NCI-H526 (cell line): ENCODE data around the gene ATRIP.
A peak's percentile ranks its signal among the peaks of the same experiment; 100 is the strongest.

Source experiments
- DNase-seq, 2 experiments: peaks; one replicate each; lab custom pipeline; 2025; lab: John Stamatoyannopoulos, UW

The ATRIP gene

DNA sequence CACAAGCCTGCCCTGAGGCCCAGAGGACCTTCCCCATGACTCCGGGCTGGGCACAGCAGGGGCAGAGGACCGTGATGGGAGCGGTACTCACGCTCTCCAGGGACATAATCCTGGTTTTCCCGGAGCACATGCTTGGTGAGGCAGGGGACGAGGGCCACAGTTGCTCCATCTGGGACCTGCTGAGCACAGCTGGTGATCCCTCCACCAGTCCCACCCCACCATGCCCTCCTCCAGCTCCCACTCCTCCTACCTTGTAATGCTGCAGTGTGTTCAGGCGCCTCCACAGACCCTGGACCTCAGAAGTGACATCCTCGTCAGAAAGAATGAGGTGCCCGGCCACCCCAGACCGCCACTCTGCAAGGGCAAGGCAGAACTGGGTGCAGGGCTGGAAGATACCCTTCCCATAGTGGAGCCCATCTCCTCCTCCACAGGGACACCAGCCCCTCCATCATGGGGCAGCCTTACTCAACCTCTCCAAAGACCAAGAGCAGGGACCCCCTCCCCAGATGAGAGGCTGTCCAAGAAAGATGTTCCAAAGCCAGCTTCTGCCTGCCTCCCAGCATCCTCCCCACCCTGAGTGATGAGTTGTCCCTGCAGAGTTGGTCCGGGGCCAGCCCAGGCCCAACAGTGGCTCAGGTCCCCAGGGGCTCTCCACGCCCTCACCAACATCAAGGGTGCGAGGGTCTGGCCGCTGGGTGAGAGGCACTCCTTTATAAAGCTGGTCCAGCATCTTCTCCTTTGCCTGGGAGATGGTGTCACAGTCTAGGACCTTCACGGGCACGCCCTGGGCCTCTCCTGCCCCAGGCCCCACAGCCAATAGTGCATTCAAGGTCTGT lies 36.1 kb upstream of the ATRIP start:
- DNase-seq = no peak

DNA sequence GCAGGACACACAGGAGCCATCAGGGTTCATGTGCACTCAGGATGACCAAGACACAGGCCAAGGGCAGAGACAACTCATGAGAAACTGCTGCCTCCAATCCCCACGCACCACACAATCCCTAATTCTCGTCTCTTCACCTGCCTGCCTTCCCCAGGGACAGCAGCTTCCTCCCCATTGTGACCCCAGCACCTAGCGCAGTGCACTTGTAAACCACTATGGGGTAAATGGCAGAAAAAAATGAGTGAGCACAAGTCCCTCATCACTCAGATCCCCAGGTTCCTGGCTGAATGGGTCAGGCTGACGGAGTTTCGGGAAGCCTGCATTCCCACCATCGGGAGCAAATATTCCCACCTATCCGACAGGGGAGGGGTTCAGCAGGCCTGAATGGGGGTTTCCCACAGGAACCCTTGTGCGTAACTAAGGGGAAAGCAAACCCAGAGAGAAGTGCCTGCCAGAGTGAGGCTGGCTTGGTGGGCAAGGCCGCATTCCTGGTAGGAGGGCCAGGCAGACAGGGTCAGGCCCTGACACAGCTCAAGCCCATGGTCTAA lies 35.4 kb upstream of the ATRIP start:
- DNase-seq = no peak

DNA sequence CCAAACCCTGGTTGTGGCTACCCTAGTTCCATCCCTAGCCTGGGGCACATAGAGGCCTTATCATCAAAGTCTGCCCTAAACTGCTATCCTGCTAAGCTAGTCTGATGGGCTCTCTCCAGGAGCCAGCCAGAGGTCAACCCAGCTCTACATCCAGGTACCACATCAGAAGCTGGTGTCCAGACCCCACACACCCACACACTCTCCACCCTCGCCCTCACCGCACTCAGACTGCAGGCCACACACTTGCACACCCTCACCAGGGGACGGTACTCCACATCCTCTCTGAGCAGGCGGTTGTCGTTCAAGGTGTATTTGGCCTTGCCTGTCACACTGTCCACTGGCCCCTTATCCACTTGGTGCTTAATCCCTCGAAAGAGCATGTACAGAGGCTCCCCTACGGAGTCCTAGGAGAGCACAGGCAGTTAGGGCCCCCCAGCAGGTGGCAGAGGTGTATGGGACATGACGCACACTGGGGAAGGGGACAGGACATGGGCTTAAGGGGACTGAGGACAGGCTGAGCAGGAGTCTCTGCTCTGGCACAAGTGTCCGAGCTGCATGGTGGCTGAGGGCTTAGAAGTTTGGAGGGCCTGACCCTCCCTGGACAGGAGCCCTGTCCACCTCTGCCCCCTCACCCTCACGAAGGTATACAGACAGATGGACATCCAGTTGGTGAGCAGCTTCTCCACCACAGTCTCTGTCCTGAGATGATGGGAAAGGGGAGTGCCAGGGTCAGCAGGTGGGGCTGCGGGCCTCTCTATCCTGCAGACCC lies 34.7 kb upstream of the ATRIP start:
- DNase-seq = no peak

DNA sequence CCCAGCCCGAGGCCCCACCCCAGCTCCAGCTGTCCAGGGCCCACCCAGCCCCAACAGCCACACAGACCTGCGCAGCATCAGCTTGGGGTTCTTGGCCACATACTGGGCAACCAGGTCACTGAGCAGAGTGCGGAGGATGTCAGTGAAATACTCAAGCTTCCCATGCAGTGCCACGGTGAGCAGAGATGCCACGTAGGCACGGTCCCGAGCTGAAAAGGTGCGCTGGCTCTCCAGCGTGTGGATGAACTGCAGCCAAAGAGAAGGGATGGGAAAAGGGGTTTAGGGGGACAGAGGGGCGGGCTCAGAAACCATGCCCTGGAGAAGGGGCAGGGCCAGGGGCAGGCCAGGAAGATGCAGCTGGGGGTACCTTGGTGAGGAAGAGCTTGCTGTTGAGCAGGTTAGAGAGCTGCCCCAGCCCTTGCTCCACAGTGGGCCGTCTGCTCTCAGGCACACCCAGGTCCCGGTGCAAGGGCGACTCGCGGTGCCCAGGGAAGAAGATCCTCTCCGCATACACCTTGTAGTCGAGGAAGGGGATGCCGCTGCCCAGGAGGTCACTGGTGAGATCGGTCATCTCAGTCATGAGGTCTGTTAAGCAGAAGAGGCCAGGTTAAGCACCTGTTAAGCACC lies 34.0 kb upstream of the ATRIP start:
- no peak for DNase-seq

DNA sequence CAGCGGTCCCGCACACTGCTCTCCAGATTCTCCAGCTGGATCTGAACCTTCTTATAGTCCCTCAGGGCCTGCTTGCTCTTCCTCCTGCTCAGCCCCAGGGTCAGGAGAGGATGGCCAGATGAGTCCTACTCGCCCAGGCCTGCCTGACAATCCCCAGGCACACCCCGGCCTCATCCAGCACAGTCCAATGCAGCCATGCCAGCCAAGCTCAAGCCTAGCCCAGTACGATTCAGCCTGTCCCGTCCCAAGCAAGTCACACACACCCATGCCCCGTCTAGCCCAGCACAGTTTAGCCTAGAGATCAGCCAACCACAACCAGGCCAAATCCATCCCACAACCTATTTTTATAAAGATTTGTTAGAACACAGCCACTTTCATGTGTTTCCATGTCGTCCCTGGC lies 33.5 kb upstream of the ATRIP start:
- DNase-seq = no peak

DNA sequence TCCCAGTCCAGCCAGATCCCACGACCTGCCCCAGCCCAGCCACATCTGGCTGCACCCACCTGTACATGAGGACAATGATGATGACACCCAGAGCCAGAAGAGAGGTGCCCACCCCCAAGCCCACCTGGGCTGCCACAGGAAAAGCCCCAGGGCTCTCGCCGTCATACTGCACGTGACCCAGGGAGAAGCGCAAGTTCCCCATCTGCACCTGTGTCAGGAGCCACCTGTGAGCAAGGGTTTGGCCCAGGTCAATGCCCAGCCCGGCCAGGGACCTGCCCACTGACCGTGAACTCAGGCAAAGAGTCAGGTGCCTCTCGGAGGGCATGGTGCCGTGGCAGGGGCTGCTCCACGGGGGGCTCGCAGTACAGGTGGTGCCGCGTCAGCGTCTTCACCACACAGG lies 32.9 kb upstream of the ATRIP start:
- no peak for DNase-seq

DNA sequence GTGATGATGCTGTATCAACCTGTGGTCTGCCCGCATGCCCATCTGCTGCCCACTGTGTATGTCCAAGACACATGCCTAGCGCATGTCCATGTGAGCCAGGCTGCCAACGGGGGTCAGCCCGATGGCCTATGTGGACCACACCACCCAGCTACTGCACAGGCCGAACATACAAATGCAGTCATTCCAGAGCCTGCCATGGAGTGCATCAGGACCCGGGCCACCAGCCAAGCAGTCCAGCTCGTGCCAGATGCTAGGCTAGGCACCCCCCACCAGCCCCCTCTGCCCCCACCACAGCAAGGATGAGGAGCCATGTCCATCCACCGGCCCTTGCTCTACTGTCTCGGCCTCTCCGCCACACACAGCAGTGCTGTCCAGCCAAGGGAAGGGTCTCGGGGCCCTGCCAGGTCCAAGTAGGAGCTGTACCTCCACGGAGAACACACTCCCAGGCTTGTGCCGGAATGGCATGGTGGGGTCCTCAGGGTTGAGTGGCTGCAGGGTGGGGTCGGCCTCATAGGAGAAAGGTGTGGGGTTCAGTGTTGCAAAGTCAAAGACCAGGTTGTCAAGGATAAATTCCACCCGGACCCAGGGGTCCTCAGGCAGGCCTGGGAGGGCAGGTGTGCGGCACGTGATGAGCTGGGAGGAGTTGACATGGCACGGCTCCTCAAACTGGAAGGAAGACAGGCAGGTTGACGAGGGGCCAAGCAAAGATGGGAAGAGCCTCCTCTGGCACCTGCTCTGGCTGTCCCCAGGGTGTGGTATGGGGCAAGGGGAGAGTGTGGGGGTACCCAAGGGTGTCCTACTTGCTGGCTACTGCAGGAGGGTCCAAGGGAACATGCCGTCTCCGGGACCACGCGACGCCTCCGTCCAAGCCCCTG lies 31.9 kb upstream of the ATRIP start:
- DNase-seq = no peak

DNA sequence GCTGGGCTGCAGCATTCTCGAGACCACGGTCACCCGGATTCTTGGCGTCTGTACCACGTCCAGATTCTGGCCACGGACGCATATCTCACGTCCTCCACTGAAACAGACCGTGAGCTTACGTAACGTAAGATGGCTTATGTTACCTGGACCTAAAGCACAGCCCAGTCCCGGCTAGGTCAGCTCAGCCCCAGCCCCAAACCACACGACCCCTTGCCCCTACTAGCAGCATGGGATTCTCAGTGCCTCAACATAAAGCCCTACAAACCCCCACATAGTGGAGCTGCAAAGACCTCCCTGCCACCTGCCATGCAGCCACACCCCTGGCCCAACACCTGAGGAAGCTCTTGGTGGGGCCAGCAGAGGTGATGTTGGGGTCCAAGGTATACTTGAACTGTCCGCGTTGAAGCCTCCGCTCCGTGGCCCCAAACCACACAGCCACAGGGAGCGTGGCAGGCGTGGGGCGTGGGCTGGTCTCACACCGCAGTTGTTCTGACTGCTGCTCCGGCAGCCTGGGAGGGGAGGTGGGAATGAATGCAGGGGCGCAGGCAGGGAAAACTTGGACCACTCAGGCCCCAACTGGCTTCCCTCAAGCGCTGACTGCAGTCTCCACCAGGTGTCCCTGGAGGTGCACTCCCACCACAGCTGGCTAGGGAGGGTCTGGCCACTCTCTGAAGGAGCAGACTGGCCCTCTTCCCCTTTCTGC lies 31.1 kb upstream of the ATRIP start:
- DNase-seq = peak in 1 of 2 experiments; percentile 1

DNA sequence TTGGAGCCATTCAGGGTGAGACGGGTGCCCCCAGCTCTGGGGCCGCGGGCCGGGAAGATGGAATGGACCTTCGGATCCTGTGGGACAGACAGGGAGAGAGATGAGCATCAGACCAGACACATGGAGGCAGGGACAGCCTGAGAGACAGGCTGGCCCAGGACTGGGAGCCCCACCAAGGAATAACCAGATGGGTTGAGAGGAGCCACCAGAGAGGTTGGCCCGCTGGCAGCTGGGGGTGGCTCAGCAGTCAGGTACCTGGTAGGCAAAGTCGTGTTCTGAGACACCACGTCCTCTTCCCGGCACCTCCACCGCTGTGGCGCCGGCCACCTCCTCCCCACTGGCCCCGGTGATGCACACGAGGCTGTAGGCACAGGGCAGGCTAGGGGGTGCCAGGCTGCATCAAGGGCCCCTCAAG lies 30.4 kb upstream of the ATRIP start:
- no peak for DNase-seq

DNA sequence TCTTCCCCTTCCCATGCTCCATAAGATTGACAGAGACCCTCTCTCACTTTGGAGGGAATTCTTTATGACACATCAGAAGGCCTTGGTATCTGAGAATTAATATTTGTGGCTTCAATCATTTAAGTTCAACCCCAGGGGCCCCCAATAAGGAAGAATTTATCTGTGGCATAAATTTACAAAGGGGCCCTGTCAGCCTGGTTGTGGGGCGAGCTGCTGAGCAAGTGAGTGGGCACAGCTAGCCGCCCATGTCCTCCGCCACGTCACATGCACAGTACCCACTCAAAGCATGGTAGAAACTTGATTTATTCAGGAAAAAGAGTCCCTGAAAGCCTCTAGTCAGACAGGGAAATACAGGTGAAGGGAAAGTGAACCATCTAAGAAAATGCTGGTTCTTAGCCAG lies 30.0 kb upstream of the ATRIP start:
- no peak for DNase-seq

DNA sequence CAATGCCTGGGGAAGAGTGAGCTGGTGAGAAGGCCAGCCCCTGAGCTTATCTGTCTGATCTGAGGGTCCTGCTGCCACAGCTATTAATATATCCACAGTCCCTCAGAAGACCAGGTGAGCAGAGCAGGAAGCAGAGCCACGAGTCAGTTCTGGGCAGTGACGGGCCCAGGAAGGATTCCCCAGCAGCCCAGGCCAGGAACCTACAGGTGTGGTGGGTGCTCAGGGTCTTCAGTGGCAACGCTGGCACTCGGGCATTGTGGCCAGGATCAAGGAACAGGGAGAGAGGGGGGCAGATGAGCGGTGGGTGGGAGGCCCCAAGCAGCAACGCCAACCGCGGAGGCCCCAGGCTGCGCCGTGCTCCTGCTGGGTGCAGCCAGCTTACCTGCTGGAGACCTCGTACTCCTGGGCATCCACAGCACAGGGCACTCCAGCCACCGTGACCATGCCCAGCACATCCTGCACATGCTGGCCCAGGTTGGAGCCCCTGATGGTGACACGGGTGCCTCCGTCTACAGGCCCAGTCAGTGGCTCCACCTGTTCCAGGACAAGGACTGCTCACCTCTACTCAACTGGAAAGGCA lies 28.9 kb upstream of the ATRIP start:
- no peak for DNase-seq

DNA sequence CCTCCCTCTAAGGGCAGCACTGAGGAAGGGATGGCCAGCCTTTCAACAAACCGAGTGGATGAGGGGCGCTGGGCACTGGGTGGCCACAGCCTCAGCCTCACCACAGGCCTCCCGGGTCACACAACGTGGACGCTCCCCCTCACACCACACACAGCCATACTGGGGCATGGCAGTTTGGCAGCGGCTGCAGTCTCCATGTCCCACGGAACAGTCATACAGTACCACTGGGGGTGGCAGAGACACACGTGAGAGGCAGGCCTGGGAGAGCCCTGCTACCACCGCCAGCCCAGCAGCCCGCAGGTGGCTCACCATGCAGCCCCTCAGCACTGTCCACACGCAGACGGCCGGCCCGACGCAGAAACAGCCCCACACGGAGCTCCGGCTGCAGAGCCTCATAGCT lies 28.4 kb upstream of the ATRIP start:
- DNase-seq = no peak

DNA sequence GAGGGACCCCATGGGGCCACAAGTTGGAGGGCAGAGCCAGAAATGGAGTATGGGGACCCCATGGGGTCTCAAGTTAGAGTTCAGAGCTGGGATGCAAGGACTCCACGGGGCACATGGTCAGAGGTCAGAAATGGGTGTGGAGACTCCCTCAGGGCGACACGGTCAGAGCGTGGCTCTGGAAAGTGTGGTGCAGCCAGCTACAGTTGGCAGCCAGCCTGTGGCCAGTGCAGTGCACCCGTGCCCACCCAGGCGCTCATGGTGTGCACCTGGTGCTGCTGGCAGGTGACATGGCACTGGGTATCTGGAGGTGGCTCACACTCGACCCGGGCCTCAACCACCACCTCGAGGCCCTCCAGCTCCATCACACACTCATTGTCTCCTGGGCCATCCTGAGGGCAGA lies 27.9 kb upstream of the ATRIP start:
- no peak for DNase-seq

DNA sequence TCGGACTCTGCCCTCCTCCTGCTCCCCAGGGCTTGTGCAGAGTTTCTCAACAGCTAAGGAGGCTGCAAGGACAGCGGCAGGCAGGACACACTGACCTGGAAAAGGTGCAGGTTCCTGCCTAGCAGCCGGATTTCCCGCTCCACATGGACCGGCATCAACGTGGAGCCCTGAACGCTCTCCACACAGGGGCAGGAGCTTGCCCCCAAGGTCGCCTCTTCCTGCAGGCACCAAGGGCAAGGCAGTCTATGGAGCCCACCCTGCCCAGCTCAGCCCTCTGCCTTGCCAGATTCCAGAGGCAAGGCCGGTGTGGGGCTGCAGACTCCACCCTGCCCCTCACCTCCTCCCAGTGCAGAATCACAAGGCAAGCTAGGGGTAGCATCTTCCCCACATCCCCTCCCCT lies 27.4 kb upstream of the ATRIP start:
- no peak for DNase-seq

DNA sequence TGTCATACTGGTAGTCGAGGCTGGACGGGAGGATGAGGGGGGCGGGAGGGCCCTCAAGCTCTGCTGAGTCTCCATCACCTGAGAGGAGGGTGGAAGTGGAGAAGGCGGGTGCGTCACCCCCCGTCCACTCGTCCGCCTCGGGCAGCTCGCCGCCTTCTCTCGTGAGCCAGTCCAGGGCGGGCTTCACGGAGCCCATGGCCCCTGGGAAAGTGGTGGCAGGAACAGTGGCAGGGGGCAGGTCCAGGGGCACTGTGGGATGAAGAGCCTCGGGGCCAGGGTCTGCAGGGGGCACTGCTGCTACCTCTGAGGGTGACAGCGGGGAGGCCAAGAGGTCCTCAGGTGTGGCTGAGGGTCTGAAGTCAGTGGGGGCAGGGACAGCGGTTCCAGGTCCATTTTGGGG lies 26.9 kb upstream of the ATRIP start:
- DNase-seq = no peak

DNA sequence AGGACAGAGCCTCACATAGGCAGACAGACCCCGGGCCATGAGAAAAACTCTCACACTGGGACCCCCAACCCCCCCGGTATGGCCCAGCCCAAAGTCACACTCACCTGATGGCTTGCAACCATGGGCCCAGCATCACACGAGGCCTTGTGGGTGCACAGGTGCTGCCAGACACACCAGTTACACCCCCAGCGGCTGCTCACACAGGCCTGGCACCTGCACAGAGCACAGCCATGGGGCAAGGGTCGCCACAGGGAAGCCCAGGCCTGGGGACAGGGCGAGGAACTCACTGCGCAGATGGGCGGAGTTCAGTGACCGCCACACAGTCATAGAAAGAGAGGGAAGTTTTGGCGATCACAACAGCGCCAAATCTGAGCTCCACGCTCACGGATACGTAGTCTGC lies 26.0 kb upstream of the ATRIP start:
- DNase-seq = no peak

DNA sequence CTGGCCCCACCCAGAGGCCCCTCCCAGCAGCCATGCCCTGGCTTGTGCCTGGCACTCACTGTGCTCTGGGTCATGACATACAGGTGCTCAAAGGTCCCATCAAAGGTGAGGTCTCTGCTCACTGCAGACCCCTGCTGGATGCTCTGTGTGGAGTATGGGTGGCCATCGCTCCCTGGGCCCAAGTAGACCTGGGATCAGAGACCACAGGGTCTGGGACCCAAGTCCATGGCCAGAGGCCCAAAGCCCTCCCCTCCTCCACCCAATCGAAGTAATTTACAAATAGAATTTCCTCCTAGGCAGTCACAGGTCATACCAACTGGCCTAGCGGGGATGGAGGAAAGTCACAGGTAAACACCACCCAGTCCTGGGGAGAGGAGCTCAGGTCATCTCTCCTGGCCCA lies 24.3 kb upstream of the ATRIP start:
- no peak for DNase-seq

DNA sequence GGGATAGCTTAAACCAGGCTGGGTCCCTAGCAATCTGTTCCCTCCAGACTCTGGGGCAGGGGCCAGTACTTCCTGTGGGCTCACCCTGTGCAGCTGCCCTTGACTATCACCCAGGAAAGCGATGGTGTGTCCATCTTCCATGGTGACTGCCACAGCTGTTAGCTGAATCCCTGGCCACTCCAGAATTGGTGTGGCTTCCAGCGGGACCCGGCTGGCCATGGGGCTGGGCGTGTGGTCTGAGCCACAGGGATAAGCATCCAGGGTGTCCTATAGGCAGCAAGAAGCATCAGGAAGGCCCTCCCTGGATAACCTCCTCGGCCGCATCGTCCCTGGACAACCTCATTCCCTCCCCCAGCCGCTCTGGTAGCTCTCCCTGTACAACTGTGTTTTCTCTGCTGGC lies 23.9 kb upstream of the ATRIP start:
- no peak for DNase-seq

DNA sequence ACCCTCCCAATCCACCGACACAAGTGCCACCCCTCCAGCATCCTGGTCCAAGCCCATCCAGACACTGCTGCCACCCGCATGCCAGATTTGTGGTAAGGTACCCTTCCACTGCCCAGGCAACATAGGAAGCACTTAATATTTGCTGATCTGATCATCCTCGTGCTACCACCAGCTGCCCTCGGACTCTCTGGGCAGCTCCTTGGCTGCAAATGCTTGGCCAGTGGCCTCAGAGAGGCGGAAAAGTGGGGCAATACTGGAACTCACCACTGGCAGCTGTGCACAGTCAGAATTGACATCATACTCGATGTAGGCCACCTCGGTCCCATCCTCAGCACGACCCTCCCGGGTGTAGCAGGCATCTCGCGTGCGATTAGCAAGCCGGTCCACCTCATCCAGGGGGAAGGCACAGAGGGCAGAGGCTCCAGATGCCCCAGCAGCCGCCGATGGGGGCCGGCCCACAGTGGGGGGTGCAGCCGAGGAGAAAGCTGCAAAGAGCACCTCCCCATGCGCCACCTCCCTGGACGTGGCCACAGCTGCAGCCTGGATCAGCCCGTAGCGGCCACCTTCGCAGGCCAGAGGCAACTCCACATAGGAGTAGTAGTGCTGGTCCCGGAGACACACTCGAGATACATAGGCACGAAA lies 23.2 kb upstream of the ATRIP start:
- no peak for DNase-seq
